CD4-positive, alpha-beta T cell treated with Interleukin-15 for 4 hours (primary cell): ENCODE measurements around the gene SLC22A16.

ENCODE experiments used
- DNase-seq: peaks from one replicate; pipeline ENCODE4 v3.0.0-alpha.2; 2020; ENCODE audit warnings: low spot score

SLC22A16 gene

GRCh38 chr6:110400208-110400607 lies 76.2 kb downstream of the SLC22A16 start:
- DNase-seq: no peak

- no peak for DNase-seq
Observed at GRCh38 chr6:110399219-110400071, 77.0 kb downstream of the SLC22A16 start.

- no peak for DNase-seq
Observed at GRCh38 chr6:110398778-110399177, 77.6 kb downstream of the SLC22A16 start.

- no peak for DNase-seq
Observed at GRCh38 chr6:110395221-110395620, 81.2 kb downstream of the SLC22A16 start.

GRCh38 chr6:110394409-110394808 lies 82.0 kb downstream of the SLC22A16 start:
- no peak for DNase-seq

- DNase-seq: no peak
Observed at GRCh38 chr6:110392727-110393126, 83.7 kb downstream of the SLC22A16 start.

- DNase-seq: no peak
Observed at GRCh38 chr6:110390404-110390803, 86.0 kb downstream of the SLC22A16 start.

GRCh38 chr6:110389689-110390382 lies 86.6 kb downstream of the SLC22A16 start:
- DNase-seq: no peak

- no peak for DNase-seq
Observed at GRCh38 chr6:110387986-110388385, 88.4 kb downstream of the SLC22A16 start.

GRCh38 chr6:110385458-110385863 lies 91.0 kb downstream of the SLC22A16 start:
- DNase-seq: no peak

- no peak for DNase-seq
Observed at GRCh38 chr6:110378552-110378951, 97.9 kb downstream of the SLC22A16 start.
